ENCODE measurements around the gene MAGI3.
"Not testable (repeated sequence)": the region's sequence is repeated elsewhere in the genome, so short reads cannot be mapped to it uniquely, and the experiment has no call there.

MAGI3 gene

GRCh38 chr1:113453771-113454083 lies 63.4 kb downstream of the MAGI3 start:
- ChIA-PET POLR2A (no interaction called here), CTCF (interaction anchor here (0.8 to 2.2 kb wide), 6 partner anchors 9 to 738 kb away, joined by 3 to 9 read pairs (median 4); no protein-coding TSS in a partner anchor)
- no peak for TF ChIP-seq CTCF (IDR thresholded peaks at IDR 0.05; ENCODE audit: control extremely low read depth, extremely low read depth, low read depth, missing control alignments)
- no peak for DNase-seq (ENCODE audit: extremely low spot score)

DNA sequence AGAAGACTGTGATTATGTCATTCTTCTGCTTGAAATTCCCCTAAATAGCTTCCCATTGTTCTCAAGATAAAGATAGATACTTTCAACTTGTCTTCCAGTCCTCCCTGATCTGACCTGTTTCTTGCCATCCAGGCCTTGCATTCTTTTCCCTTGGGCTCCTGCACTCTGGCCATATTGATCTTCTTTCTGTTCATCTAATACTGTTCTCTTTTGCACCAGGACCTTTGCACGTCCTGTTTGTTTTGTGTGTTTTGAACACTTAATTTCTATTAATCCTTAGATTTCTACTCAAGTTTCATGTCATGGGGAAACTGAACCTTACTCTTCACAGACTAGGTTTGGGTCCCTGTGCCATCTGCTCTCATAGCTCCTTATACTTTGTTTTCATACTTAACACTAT lies 65.1 kb downstream of the MAGI3 start:
- POLR2A ChIA-PET, result interaction anchor here (0.6 kb wide), 1 partner anchor 27 kb away, joined by 3 read pairs; no protein-coding TSS in a partner anchor
- no peak for DNase-seq (ENCODE audit: extremely low spot score)
- CTCF ChIA-PET, result no interaction called here
- TF ChIP-seq CTCF (IDR thresholded peaks at IDR 0.05; ENCODE audit: control extremely low read depth, extremely low read depth, low read depth, missing control alignments), result no peak

GRCh38 chr1:113456967-113457366 lies 66.7 kb downstream of the MAGI3 start:
- ChIA-PET POLR2A (no interaction called here), CTCF (no interaction called here)
- TF ChIP-seq CTCF (IDR thresholded peaks at IDR 0.05; ENCODE audit: control extremely low read depth, extremely low read depth, low read depth, missing control alignments), result no peak
- no peak for DNase-seq (ENCODE audit: extremely low spot score)

DNA sequence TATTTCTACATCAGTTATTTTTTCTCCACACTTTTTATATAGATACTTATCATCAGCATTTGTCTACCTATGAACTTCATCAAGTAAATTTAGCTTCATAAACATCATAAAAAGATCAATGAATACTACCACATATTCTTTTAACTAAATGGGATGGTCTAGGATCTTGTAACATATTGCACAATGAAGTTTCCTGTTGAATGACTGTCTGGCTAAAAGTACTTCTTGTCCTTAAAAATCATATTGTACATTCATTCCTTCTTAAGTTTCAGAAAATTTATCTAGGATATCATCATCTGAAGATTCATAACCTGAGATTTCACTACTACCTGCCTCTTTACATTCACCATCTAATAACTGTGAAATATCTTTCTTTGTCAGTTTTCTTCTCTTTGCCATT lies 69.0 kb downstream of the MAGI3 start:
- no peak for DNase-seq (ENCODE audit: extremely low spot score)
- TF ChIP-seq CTCF (IDR thresholded peaks at IDR 0.05; ENCODE audit: control extremely low read depth, extremely low read depth, low read depth, missing control alignments), result no peak
- POLR2A ChIA-PET, result no interaction called here
- CTCF ChIA-PET, result no interaction called here

DNA sequence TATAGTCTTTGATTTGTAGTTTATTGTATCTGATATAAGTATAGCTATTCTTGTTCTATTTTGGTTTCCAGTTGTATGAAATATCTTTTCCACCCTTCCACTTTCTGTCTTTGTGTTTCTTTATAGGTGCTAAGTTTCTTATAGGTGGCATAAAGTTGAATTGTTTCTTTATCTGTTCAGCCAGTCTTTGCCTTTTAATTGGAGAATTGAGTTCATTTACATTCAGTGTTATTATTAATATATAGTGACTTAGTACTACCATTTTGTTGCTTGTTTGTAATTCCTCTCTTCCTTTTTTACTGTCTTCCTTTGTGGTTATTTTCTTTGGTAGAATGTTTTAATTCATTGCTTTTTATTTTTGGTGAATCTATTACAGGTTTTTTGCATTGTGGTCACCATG lies 77.7 kb downstream of the MAGI3 start:
- ChIA-PET CTCF (no interaction called here), POLR2A (no interaction called here)
- DNase-seq (ENCODE audit: extremely low spot score), result no peak
- TF ChIP-seq CTCF (IDR thresholded peaks at IDR 0.05; ENCODE audit: control extremely low read depth, extremely low read depth, low read depth, missing control alignments), result no peak

- CTCF ChIA-PET; POLR2A ChIA-PET; DNase-seq (ENCODE audit: extremely low spot score): not testable (repeated sequence)
These were observed 88.3 kb downstream of the MAGI3 start for GRCh38 chr1:113478427-113479195.

DNA sequence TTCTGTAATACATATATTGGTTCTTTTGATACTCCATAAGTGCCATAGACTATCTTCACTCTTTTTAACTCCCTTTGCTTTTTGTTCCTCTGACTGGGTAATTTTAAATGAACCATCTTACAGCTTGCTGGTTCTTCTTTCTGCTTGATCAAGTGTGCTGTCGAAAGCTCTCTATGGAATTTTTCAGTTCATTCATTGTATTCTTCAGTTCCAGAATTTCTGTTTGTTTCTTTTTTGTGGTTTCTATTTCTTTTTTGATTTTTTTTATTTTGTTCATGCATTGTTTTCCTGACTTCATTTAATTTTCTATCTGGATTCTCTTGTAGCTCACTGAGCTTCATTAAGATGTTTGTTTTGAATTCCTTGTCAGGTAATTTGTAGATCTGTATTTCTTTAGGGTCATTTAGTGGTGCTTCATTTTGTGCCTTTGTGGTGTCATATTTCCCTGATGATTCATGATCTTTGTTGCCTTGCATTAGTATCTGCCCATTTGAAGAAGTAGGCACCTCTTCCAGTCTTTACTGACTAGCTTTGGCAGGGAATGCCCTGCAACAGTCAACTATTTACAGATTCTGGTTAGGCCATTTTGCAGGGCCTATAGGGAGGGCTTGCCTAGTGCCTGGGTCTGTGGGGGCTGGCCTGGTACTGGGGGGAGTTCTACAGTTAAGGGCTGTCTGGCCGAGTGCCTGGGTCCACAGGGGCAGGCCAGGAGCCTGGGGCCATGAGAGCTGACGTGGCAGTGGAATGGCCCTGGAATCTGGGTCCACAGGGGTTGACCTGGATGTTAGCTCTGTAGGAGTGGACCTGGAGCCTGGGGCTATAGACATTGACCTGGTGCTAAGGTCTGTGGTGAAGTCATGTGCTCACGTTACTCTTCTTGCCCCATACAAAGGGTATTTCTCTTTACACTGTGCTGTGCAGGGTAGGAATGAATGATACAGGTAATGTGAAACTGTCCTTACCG lies 89.7 kb downstream of the MAGI3 start:
- ChIA-PET POLR2A (no interaction called here), CTCF (no interaction called here)
- TF ChIP-seq CTCF (IDR thresholded peaks at IDR 0.05; ENCODE audit: control extremely low read depth, extremely low read depth, low read depth, missing control alignments), result no peak
- DNase-seq (ENCODE audit: extremely low spot score), result no peak

GRCh38 chr1:113485131-113485530 lies 94.8 kb downstream of the MAGI3 start:
- DNase-seq (ENCODE audit: extremely low spot score); POLR2A ChIA-PET; CTCF ChIA-PET: not testable (repeated sequence)

Measured in GM10248 (cell line).